GM12873 (cell line): ENCODE measurements around the gene CHL1.

Experiments used
- TF ChIP-seq, protein P1 (sequence below): IDR thresholded peaks from 2 replicates; pipeline ENCODE4 v1.5.1; 2012; ENCODE audit warnings: low read depth, mild to moderate bottlenecking, moderate library complexity, low read length, control low read depth; ENCODE audit not compliant: insufficient read depth; ENCODE audit errors: missing control alignments

The CHL1 gene

DNA sequence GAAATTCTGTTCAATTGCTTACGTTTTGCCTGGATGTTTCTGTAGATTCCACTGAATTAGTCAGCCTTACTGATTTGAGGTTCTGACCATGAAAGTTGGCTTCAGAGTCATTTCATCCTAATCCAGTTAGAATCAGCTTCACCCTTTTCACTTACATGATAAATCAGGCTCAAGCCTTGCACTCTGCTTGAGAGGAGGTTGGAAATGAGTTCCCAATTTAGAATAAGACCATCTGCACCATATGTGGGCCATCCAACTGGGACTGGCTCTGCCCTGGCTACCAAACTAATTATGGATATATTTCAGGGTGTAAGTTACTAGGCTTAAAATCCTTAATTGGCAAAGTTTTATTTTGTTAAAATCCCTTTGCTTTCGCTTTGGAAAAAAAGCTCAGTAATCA lies 255.7 kb downstream of the CHL1 start:
- TF ChIP-seq, protein P1, sequence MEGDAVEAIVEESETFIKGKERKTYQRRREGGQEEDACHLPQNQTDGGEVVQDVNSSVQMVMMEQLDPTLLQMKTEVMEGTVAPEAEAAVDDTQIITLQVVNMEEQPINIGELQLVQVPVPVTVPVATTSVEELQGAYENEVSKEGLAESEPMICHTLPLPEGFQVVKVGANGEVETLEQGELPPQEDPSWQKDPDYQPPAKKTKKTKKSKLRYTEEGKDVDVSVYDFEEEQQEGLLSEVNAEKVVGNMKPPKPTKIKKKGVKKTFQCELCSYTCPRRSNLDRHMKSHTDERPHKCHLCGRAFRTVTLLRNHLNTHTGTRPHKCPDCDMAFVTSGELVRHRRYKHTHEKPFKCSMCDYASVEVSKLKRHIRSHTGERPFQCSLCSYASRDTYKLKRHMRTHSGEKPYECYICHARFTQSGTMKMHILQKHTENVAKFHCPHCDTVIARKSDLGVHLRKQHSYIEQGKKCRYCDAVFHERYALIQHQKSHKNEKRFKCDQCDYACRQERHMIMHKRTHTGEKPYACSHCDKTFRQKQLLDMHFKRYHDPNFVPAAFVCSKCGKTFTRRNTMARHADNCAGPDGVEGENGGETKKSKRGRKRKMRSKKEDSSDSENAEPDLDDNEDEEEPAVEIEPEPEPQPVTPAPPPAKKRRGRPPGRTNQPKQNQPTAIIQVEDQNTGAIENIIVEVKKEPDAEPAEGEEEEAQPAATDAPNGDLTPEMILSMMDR = no peak

DNA sequence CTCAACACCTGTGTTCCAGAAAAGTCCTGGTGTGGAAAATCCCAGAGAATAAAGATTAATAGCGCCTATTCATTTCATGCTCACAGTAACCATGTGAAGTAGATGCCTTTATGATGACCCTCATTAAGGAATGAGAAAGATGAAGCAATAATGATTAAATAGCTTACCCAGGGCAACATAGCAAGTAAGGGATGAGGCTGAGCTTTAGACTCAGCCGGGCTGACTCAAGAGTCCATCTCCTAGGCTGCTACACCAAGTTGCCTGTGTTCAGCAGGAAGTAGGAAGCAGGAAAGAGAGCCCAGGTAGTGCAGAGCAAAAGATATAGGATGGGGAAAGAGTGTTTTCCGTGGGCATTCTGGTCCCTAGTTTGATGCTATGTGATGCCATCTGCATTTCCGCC lies 256.5 kb downstream of the CHL1 start:
- TF ChIP-seq, protein P1 = no peak

DNA sequence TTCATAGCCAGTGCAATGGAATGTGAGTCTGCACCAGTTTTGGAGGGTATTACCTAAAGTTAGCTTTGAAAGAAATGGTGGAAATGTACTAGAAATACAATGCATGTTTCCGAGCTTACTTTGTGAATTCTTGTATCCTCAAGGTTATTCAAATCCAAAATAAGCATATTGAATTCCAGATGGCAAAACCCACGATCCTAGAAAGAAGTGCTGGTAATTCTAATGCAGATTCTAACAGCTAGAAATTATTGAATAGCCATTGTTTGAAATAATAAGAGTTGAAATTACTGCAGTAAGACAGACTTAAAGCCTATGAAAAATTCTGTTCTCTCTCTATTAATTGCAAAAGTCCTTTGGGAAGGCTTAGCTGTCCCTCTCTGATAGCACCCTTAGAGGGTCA lies 258.4 kb downstream of the CHL1 start:
- TF ChIP-seq, protein P1 = no peak

DNA sequence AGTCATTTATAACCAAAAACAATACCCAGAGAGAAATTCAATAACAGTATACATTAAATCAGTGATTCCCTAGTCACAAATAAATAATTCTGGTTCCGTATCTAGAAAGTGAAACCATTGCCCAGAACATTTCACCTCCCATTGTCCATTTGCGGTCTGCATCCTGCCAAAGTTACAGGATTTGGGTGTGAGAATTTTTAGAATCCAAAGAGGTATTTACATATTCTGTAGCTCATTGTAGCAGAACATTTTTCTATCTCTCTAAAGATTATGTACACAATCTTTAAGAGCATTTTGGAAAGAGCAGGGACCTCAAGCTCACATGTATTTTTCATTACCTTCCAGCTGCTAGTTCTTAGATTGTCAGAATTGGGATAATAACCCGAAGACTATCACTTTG lies 261.6 kb downstream of the CHL1 start:
- TF ChIP-seq, protein P1 = no peak

DNA sequence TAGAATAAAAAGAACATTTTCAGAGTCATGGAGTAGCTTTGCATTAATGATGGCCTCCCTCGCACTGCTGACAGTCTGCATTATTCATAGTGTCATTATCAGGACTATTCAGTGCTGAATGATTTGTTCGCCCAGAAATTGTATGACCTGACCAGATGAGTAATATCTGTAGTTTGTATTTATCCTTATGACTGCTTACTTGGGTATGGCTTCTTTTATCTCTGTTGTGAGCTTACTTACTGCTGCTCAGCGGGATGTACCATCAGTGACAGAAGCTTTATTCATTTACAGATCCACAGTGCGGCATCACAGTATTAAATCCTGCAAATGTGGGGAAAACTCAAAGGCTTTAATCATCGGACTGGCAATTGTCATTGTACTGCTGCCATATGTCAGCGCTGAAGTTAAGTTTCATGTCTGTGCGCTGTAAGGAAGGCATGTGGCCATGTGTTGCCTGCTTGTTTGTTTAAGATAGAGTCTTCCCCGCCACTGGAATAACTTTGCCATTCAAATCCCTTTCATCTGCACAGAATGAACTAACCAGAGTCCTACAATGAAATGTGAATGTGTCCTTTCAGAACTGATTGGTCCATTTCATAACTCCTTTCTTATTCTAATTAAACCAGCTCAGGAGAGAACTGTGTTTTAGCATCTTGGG lies 262.2 kb downstream of the CHL1 start:
- TF ChIP-seq, protein P1 = no peak
